HepG2 (cell line): ENCODE data around the gene VPS26B. TPM values are rescaled to one million over a fixed set of nuclear protein-coding genes. Genes with fewer than 3 reads are reported as not detected.

Source experiments
- ATAC-seq: fragments of 200-7000 bp; cut with Tn5 transposase; 3 replicates; pipeline ENCODE4 v1.9.1; 2020; ENCODE audit warnings: mild to moderate bottlenecking, moderate library complexity
- BruUV-seq: library from RNA; stranded (reverse); fragments of 400-500 nt; replicated peaks from 2 replicates; lab custom pipeline; 2021; lab: Mats Ljungman, UMichigan
- CTCF ChIA-PET: fragments of 300-600 bp; formaldehyde crosslinking; extraction: SDS; loops from one replicate; lab custom pipeline; 2021; ENCODE audit warnings: low total read pairs, inconsistent platforms, low intra/inter-chr PET ratio; lab: Yijun Ruan, JAX
- POLR2A ChIA-PET: fragments of 350-600 bp; sonication (Branson Sonifier 250); formaldehyde crosslinking; loops from one replicate; lab custom pipeline; 2020; ENCODE audit warnings: antibody characterized with exemption, inconsistent platforms; lab: Yijun Ruan, JAX
- DNase-seq: peaks from one replicate; pipeline ENCODE4 v3.0.0-alpha.2; 2015; ENCODE audit warnings: low spot score
- FAIRE-seq: peaks from 3 replicates; lab custom pipeline; 2011; peaks lifted over from hg19 to GRCh38; lab: Jason Lieb, UNC
- H2AFZ ChIP-seq: one replicate; pipeline ENCODE4 v1.6.1; 2011; ENCODE audit warnings: low read length, inconsistent platforms
- H3K27ac ChIP-seq: fragments of 300-600 bp; 3 replicates; pipeline ENCODE4 v1.8.0; 2011; ENCODE audit warnings: mixed run types, mild to moderate bottlenecking, mixed read lengths, low read length, inconsistent platforms; ENCODE audit not compliant: insufficient read depth; ENCODE audit errors: extremely low read length
- H3K27me3 ChIP-seq, 2 experiments: fragments of 200-600 bp in 1 of 2; 2 replicates in 1 of 2; 3 replicates in 1 of 2; pipeline versions ENCODE4 v1.6.0 to v1.8.0; 2011; ENCODE audit warnings: low read length in 2 of 2, mild to moderate bottlenecking in 2 of 2, moderate library complexity in 2 of 2, inconsistent platforms in 1 of 2; ENCODE audit not compliant: insufficient read depth in 2 of 2, control insufficient read depth in 1 of 2
- H3K36me3 ChIP-seq, 2 experiments: fragments of 200-600 bp in 1 of 2; replicated peaks in 1 of 2; 2 replicates in 1 of 2; 3 replicates in 1 of 2; pipeline versions ENCODE4 v1.5.1 to v1.8.0; 2011; ENCODE audit warnings: low read length in 2 of 2, inconsistent platforms in 1 of 2; ENCODE audit not compliant: insufficient read depth in 2 of 2, control insufficient read depth in 1 of 2
- H3K4me1 ChIP-seq: 2 replicates; pipeline ENCODE4 v1.5.1; 2012; ENCODE audit warnings: low read length, inconsistent platforms; ENCODE audit not compliant: insufficient read depth
- H3K4me2 ChIP-seq: 2 replicates; pipeline ENCODE4 v1.6.0; 2011; ENCODE audit warnings: low read depth, low read length, inconsistent platforms
- H3K4me3 ChIP-seq, 3 experiments: fragments of 200-600 bp in 1 of 3; sonication (generic), shearing (Covaris generic) in 1 of 3; replicated peaks in 1 of 3; 2 replicates each; pipeline ENCODE4 v1.5.1; 2011 to 2016; ENCODE audit warnings: low read length in 3 of 3, inconsistent platforms in 2 of 3, low read depth in 2 of 3, mild to moderate bottlenecking in 2 of 3, control low read depth in 1 of 3, mixed read lengths in 1 of 3; ENCODE audit not compliant: insufficient read depth in 1 of 3
- H3K79me2 ChIP-seq: one replicate; pipeline ENCODE4 v1.6.1; 2011; ENCODE audit warnings: low read length, inconsistent platforms; ENCODE audit not compliant: insufficient read depth
- H3K9ac ChIP-seq: 2 replicates; pipeline ENCODE4 v1.6.0; 2011; ENCODE audit warnings: mild to moderate bottlenecking, low read depth, low read length, inconsistent platforms; ENCODE audit not compliant: insufficient read depth
- H3K9me3 ChIP-seq: 2 replicates; pipeline ENCODE4 v1.5.1; 2012; ENCODE audit warnings: mild to moderate bottlenecking, low read length
- H4K20me1 ChIP-seq: 2 replicates; pipeline ENCODE4 v1.6.0; 2011; ENCODE audit warnings: inconsistent platforms, mild to moderate bottlenecking, low read length, moderate library complexity; ENCODE audit not compliant: insufficient read depth
- ARNTL ChIP-seq: sonication (generic); formaldehyde crosslinking; IDR thresholded peaks from 2 replicates; pipeline ENCODE4 v1.4.0; 2020; ENCODE audit warnings: mild to moderate bottlenecking, missing genetic modification reagents
- SIN3A ChIP-seq: IDR thresholded peaks from 2 replicates; pipeline ENCODE4 v1.6.1; 2011; ENCODE audit warnings: low read depth, mild to moderate bottlenecking, control low read depth, low read length, borderline replicate concordance
- SP1 ChIP-seq, 2 experiments: fragments of 450-650 bp in 1 of 2; sonication (generic) in 1 of 2; formaldehyde crosslinking in 1 of 2; IDR thresholded peaks; 2 replicates each; pipeline versions ENCODE4 v1.4.0 to v1.6.1; 2016 to 2020; ENCODE audit warnings: missing genetic modification reagents in 1 of 2
- SYNCRIP ChIP-seq: fragments of 200-400 bp; formaldehyde crosslinking; IDR thresholded peaks from 2 replicates; pipeline ENCODE4 v1.6.1; 2018; ENCODE audit warnings: mild to moderate bottlenecking, low read depth, low read length; ENCODE audit not compliant: insufficient read depth
- U2AF1 ChIP-seq: fragments of 200-400 bp; formaldehyde crosslinking; optimal IDR thresholded peaks from 2 replicates; pipeline ENCODE3; 2017; ENCODE audit warnings: mild to moderate bottlenecking, low read depth, low read length
- ZNF331 ChIP-seq: sonication (generic); formaldehyde crosslinking; IDR thresholded peaks from 2 replicates; pipeline ENCODE4 v1.4.0; 2020; ENCODE audit warnings: missing genetic modification reagents
- ZNF790 ChIP-seq: sonication (generic); formaldehyde crosslinking; IDR thresholded peaks from 2 replicates; pipeline ENCODE4 v1.8.0; 2022; ENCODE audit warnings: missing genetic modification reagents, mild to moderate bottlenecking, borderline replicate concordance
- WGBS: methylation state at CpG from one replicate; pipeline ENCODE4 v1.1.6; 2017; ENCODE audit warnings: low lambda C conversion rate; 5-methylcytosine and 5-hydroxymethylcytosine counted together
- in situ Hi-C: cut with HindIII; loops from 2 replicates; pipeline ENCODE4 v1.10.0; 2017; ENCODE audit warnings: low pct_unique_long_range_greater_than_20kb; ENCODE audit not compliant: extremely low pct_ligation_motif_present
- intact Hi-C: fragments of 100-400 bp; cut with micrococcal nuclease; formaldehyde crosslinking; loops from one replicate; pipeline ENCODE4 v1.10.0; 2022; ENCODE audit not compliant: unreplicated experiment
- polyA plus RNA-seq, 8 experiments: library from polyadenylated mRNA; depleted of rRNA in 3 of 8; stranded (reverse) in 7 of 8; unstranded in 1 of 8; fragments of >200 nt; fragmentation: Illumina TruSeq in 4 of 8; extraction: Trizol in 4 of 8; gene quantifications; 2 replicates each; pipeline versions ENCODE4 v1.2.1 to v1.2.3, GENCODE V29; 2011 to 2016; ENCODE audit warnings: low read depth in 4 of 8, missing spikeins in 1 of 8, mixed read lengths in 1 of 8; ENCODE audit not compliant: insufficient read depth in 1 of 8
- total RNA-seq, 5 experiments: library from RNA; depleted of rRNA; stranded (reverse); fragments of >200 nt; fragmentation: Illumina TruSeq; extraction: Trizol; gene quantifications; 2 replicates each; pipeline ENCODE4 v1.2.3, GENCODE V29; 2016; ENCODE audit warnings: low read depth in 1 of 5
- TF ChIP-seq, protein P1 (sequence below): IDR thresholded peaks from 2 replicates; pipeline ENCODE4 v1.6.1; 2016
- TF ChIP-seq, protein P2 (sequence below): conservative IDR thresholded peaks from 2 replicates; pipeline ENCODE4 v1.6.1; 2018; ENCODE audit warnings: missing genetic modification reagents
- TF ChIP-seq, protein P3 (sequence below): sonication (generic); formaldehyde crosslinking; IDR thresholded peaks from 2 replicates; pipeline ENCODE4 v1.5.1; 2020; ENCODE audit warnings: missing genetic modification reagents, mild to moderate bottlenecking, borderline replicate concordance

Gene VPS26B
- total and polyA plus RNA-seq, 2 of the 13 experiments (the other 11 are each of a cell fraction or from before 2014, with no cell fraction given) = 20.2 to 23.2 TPM

DNA sequence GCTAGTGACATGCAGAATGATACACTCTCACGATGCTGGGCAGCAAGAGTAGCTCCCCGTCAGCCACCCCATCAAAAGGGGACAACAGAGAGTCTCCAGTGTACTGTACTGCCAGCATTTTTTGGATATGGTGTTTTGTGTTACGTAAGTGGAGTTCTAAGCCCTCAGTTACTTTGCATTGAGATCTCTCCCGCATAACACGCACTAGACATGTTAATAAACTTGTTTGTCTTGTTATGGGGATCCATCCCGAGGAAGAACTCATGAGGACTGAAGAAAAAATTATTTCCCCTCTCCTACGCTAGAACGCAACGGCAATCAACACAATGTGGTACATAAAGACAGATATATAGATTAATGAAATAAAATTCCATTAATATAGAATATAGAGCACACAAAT, 24.9 kb upstream of the VPS26B start:
- no peaks in the 10 kb centered on the region for H3K27me3 ChIP-seq
- intact Hi-C loops (no loop called here), in situ Hi-C loops (no loop called here)
- no peak overlapping the region for H3K4me3 ChIP-seq
- TF ChIP-seq ZNF331 (CRISPR knock-in tag) = no peak
- no peak for TF ChIP-seq U2AF1
- TF ChIP-seq, protein P1, sequence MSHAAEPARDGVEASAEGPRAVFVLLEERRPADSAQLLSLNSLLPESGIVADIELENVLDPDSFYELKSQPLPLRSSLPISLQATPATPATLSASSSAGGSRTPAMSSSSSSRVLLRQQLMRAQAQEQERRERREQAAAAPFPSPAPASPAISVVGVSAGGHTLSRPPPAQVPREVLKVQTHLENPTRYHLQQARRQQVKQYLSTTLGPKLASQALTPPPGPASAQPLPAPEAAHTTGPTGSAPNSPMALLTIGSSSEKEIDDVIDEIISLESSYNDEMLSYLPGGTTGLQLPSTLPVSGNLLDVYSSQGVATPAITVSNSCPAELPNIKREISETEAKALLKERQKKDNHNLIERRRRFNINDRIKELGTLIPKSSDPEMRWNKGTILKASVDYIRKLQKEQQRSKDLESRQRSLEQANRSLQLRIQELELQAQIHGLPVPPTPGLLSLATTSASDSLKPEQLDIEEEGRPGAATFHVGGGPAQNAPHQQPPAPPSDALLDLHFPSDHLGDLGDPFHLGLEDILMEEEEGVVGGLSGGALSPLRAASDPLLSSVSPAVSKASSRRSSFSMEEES (CRISPR knock-in tag) = no peak
- no peak for TF ChIP-seq SIN3A
- TF ChIP-seq, protein P2, sequence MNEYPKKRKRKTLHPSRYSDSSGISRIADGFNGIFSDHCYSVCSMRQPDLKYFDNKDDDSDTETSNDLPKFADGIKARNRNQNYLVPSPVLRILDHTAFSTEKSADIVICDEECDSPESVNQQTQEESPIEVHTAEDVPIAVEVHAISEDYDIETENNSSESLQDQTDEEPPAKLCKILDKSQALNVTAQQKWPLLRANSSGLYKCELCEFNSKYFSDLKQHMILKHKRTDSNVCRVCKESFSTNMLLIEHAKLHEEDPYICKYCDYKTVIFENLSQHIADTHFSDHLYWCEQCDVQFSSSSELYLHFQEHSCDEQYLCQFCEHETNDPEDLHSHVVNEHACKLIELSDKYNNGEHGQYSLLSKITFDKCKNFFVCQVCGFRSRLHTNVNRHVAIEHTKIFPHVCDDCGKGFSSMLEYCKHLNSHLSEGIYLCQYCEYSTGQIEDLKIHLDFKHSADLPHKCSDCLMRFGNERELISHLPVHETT (CRISPR knock-in tag) = no peak
- TF ChIP-seq SYNCRIP = no peak
- TF ChIP-seq, protein P3, sequence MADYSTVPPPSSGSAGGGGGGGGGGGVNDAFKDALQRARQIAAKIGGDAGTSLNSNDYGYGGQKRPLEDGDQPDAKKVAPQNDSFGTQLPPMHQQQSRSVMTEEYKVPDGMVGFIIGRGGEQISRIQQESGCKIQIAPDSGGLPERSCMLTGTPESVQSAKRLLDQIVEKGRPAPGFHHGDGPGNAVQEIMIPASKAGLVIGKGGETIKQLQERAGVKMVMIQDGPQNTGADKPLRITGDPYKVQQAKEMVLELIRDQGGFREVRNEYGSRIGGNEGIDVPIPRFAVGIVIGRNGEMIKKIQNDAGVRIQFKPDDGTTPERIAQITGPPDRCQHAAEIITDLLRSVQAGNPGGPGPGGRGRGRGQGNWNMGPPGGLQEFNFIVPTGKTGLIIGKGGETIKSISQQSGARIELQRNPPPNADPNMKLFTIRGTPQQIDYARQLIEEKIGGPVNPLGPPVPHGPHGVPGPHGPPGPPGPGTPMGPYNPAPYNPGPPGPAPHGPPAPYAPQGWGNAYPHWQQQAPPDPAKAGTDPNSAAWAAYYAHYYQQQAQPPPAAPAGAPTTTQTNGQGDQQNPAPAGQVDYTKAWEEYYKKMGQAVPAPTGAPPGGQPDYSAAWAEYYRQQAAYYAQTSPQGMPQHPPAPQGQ = no peak
- no peak for TF ChIP-seq ZNF790
- TF ChIP-seq SP1 (IDR thresholded peaks at IDR 0.05) = no peak
- no peak for TF ChIP-seq SP1 (CRISPR knock-in tag; IDR thresholded peaks at IDR 0.05)
- no peak for TF ChIP-seq ARNTL (CRISPR knock-in tag)
- ChIA-PET CTCF (no interaction called here), POLR2A (interaction anchor here (0.8 kb wide), 1 partner anchor 25 kb away, joined by 4 read pairs; the partner anchor contains the start of gene VPS26B)
- no peaks in the 10 kb centered on the region for H3K4me1 ChIP-seq
- no peak for FAIRE-seq
- 97% methylated on average over 9 of the region's 9 CpGs for WGBS
- H3K27ac ChIP-seq = no peak overlapping the region
- no peak overlapping the region for H2AFZ ChIP-seq
- no TSS peak for BruUV-seq
- no peaks in the 10 kb centered on the region for H3K79me2 ChIP-seq
- H3K4me2 ChIP-seq = no peak overlapping the region
- peaks cover 12 to 58% of the 10 kb centered on the region in 2 experiments; a peak in 4 of 5 replicates for H3K36me3 ChIP-seq
- H4K20me1 ChIP-seq = no peaks in the 10 kb centered on the region
- no peaks in the 10 kb centered on the region for H3K9me3 ChIP-seq
- DNase-seq = no peak
- H3K9ac ChIP-seq = no peak overlapping the region
- ATAC-seq = no peak
